HK-2 (cell line): ENCODE results near the gene ECEL1.
A peak's percentile ranks its signal among the peaks of the same experiment; 100 is the strongest.
"Not testable (repeated sequence)": the region's sequence is repeated elsewhere in the genome, so short reads cannot be mapped to it uniquely, and the experiment has no call there.

Experiments used
- DNase-seq: peaks from one replicate; pipeline ENCODE4 v3.0.0-alpha.2; 2018; ENCODE audit not compliant: unreplicated experiment

ECEL1 gene

GRCh38 chr2:232441922-232442321, 45.7 kb downstream of the ECEL1 start:
- DNase-seq = not testable (repeated sequence)

- no peak for DNase-seq
Measured at GRCh38 chr2:232441147-232441651, 46.4 kb downstream of the ECEL1 start.

- peak; percentile 89 for DNase-seq
Measured at GRCh38 chr2:232440220-232441018, 47.2 kb downstream of the ECEL1 start.

- no peak for DNase-seq
Measured at GRCh38 chr2:232439758-232440135, 47.9 kb downstream of the ECEL1 start.

- DNase-seq = peak; percentile 24
Measured at GRCh38 chr2:232438951-232439757, 48.5 kb downstream of the ECEL1 start.

GRCh38 chr2:232438091-232438490, 49.5 kb downstream of the ECEL1 start:
- DNase-seq = no peak

GRCh38 chr2:232437195-232437571, 50.5 kb downstream of the ECEL1 start:
- DNase-seq = no peak

GRCh38 chr2:232436381-232437194, 51.0 kb downstream of the ECEL1 start:
- DNase-seq = no peak

- DNase-seq = no peak
Measured at GRCh38 chr2:232435805-232436204, 51.8 kb downstream of the ECEL1 start.

- DNase-seq = no peak
Measured at GRCh38 chr2:232435375-232435648, 52.3 kb downstream of the ECEL1 start.

- DNase-seq = no peak
Measured at GRCh38 chr2:232434563-232435374, 52.9 kb downstream of the ECEL1 start.

GRCh38 chr2:232434091-232434490, 53.5 kb downstream of the ECEL1 start:
- no peak for DNase-seq

GRCh38 chr2:232433622-232434021, 54.0 kb downstream of the ECEL1 start:
- not testable (repeated sequence) for DNase-seq

- DNase-seq = no peak
Measured at GRCh38 chr2:232432598-232433184, 54.9 kb downstream of the ECEL1 start.

- no peak for DNase-seq
Measured at GRCh38 chr2:232431705-232432590, 55.7 kb downstream of the ECEL1 start.
